ENCODE data around the gene FAIM2.
"Not testable (repeated sequence)": the region's sequence is repeated elsewhere in the genome, so short reads cannot be mapped to it uniquely, and the experiment has no call there.

The FAIM2 gene

DNA sequence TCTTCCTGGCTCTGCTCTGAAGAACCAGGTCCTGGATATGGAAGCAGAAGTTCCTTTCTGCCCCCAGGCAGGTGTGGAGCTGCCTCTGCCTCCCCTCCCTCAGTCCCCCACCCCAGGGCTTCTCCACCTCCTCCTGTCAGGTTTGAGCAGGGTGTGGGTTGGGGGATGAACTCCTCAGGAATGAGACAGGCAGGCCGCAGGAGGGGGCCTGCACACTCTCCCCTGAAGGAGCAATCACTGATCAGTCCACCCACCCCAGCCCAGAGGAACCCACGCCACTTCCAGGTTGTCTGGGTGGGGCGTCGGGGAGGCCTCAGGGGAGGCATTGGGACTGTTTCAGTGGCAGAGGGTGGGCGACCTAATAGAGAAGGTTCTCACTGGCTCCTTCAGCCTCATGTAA, 26.6 kb downstream of the FAIM2 start:
- no peak for FAIRE-seq

DNA sequence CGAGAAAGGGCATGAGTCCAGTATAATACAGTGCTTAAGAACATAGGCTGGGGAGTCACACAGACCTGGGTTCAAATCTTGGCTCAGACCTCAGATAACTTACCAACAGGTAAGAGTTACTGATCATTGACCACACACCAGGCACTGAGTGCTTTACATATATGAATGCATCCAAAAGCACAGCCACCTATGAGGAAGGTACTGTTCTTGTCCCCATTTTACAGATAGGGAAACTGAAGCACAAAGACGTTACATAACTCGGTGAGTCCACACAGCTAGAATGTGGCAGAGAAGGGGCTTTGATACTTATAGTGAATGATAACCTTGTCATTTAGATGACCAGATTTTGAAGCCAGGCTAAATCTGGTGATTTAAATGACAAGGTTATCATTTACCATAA, 27.6 kb downstream of the FAIM2 start:
- no peak for FAIRE-seq

DNA sequence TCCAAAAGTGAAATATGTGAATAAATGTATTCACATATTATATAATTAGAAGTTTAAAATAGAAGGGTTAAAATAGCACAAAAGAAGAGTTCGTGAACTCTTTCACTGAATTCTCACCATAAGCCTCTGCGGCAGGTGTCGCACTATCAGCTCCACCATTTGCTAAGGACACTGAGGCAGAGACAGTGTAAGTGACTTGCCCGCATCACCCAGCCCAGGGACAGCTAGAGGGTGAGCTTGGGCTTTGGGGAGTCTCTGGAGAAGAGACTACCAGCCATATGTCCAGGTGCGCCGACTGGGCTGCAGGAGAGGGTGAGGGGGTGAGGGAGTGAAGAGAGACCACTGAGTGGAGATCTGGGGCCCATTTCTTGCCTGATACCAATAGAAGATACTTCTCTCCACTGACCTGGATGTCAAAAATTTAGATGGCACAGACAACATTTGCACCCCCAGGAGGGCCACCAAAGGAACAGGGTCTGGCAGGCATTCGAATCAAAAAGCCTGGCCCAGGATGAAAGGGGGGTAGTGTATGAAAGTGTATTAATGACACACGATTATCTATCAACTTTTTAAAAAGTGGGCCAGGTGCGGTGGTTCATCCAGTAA, 28.5 kb downstream of the FAIM2 start:
- FAIRE-seq: no peak

DNA sequence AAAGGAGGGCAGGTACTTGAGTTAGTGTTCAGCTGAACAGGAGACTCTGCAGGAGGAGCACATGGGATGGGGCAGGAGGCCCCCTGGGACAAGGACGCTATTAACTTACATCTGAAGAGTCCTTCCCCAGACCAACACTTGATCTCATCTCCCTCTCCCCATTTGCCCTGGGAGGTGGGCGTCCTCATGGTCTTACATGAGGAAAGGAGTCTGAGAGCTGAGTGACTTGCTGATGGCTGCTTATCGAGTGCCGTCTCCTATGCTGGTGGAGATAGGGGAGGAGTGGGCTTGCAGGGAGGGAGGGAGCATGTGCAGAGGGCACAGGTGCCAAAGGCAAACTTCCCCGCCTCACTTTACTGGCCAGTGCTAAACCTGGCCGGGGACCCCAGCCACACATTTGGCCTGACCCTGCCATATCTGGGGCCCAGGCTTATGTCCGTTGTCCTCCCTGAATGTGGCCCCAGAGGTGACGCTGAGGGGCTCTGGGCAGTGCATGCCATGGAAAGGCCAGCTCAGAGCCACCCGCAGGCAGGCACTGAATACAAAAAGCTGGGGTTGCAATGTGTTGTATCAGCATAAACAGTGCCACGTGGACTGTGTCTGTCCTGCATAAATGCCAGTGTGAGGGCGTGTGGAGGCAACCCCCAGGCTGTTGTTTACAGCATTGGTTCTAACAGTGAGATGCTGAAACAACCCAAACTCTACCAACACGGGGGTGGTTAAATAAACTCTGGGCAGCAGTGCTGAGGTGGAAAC, 29.4 kb downstream of the FAIM2 start:
- FAIRE-seq: no peak

DNA sequence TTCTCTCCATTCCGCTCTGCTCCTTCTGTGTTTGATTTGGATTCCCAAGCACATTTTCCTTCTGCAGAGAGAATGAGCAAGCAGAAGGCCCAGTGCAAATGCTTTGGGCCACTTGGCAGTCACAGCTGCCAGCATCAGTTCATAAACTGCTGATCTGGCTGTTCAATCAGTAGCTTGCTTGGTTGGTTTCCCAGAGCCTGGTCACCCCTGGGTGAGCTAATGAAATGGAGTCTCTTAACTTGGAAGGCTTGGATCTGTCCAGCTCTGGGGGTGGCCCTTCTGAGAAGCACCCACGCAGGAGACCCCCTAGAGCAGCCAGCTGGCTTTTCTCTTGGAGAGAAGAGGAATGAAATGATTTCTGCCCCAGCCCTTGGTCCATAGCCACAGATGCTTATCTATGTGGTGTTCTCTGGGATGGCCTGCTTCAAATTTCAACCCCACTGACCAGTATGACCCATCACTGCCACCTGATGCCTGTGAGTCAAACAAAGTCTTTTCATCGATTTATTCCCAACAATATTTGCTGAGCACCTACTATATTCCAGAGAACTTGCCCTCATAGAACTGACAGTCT, 30.3 kb downstream of the FAIM2 start:
- FAIRE-seq: no peak

DNA sequence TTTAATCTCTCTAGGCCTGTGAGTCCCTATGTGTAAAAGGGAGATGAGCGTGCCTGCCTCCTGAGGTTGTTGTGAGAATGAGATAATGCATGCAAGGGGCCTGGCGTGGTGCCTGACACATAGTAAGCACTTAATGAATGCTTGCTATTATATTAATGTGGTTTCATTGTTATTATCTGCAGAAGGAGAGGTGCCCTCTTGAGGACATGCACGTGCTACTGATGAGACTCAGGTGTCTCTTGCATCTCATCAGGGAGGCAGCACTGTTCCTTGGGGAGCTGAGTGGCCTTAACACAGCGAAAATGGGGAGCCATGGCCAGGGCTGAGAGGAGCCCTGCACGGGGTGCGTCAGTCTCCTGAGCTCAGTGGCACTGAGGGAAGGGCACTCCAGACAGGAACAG, 30.9 kb downstream of the FAIM2 start:
- no peak for FAIRE-seq

DNA sequence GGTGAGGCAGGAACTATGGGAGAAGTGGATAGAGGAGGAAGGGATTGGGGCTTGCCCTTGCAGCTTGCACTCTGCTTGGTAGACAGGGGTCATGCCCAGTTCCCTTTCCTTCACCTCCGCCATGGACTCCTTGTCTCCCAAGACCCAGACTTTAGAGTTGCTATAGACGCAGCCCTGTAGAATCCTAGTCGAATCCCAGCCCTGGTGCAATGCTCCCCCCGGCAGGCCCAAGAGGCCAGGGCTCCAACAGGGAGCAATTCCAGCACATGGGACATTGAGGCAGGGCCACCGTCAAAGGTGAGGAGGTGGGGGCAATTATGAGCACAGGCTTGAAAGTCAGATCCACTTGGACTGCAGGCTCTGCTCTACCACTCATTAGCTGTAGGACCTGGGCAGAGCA, 31.3 kb downstream of the FAIM2 start:
- no peak for FAIRE-seq

DNA sequence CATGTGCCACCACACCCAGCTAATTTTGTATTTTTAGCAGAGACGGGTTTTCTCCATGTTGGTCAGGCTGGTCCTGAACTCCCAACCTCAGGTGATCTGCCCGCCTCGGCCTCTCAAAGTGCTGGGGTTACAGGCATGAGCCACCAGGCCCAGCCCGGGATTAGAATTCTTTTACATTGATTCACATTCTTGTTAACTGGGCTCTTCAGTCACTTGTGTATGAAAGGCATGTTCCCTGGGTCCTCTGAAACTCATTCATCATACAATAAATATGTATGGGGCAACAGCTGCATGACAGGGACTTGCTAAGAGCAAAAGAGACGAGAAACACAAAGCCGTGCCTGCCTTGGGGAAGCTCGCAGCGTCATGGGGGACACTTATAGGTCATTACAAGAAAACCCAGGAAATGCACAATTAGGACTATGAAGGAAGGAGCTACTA, 31.9 kb downstream of the FAIM2 start:
- FAIRE-seq: not testable (repeated sequence)

DNA sequence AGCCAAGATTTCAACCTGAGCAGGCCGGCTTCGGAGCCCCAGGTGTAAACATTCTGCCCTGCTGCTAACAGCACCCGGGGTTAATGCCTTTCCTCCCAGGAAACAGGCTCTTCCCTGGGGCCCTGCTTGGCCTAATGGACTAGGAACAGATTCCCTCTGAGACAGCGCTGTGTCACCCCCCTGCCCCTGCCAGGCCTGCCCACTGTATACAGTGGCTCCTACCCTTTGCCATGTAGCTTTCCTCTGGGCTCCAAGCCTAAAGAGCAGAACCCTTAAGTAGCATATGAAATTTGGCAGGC, 32.5 kb downstream of the FAIM2 start:
- no peak for FAIRE-seq

DNA sequence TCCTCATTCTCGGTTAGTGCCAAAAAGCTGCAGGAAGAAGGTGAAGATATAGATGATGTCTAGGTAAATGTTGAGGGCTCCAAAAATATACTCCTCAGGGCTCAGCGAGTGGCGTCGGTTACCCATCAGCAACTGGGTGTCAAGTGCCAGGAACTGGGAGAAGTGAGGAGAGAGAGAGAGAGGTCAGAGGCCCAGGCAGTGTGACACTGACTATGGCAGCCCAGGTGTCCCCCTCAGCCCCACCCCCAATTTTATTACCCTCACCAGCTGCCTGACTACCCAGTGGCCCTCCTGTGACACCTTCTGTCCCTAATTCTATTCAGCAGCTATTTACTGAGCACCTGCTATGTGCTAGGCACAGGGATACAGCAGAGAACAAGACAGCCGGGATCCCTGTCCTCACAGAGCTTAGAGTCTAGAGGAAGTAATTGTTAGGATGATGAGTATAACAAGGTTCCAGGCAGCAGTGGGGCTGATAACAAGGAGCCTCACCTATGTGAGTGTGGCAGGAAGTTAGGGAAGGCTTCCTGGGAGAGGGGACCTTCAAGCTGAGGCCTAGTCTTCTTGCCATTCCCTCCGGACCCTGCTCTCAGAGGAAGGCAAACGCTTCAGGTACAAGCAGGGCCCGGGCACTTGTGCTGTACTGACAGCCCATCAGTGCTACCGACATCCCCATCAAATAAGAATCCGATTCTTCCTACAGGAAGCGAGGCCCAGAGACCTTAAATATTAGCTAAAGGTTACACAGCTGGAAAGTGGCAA, 33.0 kb downstream of the FAIM2 start:
- no peak for FAIRE-seq

DNA sequence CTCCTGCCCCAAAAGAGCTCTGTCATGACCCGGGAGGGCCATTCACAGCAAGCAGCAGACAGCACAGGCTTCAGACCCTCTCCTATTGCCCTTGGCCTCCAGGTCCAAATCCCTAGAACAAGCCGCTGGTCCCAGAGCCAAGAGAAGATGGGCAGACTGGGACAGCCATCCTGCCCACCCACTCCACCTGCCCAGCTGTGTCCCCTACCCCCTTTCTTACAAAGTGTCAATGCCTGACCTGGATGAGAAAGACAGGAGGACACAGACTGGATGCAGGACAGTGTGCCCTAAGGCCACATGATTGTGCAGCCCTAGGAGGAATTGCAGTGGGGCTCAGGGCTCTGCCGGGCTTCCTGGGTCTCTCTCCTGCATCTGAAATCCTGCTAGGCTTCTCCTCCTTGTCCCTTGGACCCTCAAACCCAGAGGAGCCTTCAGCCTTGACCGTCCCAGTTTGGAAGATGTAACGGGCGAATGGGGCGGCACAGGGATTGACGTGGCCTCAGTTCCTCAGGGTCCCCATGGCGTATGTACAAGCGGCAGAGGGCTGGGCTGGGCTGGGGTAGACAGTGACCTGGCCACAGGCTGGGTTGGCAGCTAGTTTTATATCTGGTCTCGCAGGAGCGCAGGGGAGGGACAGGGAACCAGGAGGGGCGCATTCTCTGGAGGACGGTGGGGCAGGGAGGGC, 33.7 kb downstream of the FAIM2 start:
- FAIRE-seq: no peak

DNA sequence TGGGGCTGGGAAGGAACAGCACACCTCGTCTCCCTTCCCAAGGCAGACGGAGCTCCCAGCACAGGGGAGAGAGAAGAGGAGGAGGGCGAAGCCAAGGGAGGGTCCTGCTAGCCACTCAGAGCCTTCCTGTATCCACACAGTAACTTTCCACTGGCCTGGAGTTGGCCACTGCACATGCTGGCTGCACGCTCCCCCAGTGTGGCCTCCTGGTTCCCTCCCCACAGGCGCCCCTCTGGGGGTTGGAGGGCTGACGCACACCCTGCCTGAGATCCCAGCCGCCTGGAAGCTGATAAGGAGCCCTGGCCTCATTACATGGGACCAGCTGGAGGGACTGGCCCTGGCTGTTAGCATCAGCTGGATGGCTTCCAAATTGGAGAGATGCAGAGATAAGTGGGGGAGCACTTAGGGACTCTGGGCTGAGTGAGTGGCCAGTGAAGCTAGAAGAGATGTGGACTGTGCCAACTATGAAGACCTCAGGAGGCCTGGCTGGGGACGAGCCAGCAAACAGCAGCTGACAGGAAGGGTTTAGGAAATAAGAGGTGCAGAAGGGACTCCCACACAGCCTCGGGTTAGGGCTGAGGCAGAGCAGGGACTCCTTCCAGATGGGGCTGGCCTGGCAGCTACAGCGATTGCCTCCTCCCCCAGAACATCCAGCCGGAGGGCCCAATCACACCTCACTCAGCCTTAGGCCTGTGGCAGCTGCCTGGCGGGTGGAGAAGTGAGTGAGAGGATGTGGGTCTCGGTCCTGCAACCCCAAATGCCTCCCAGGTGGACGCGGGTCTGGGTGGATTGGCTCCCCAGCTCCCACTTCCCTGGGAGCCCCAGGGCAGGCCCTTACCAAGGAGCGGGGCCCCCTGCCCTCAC, 34.5 kb downstream of the FAIM2 start:
- no peak for FAIRE-seq

DNA sequence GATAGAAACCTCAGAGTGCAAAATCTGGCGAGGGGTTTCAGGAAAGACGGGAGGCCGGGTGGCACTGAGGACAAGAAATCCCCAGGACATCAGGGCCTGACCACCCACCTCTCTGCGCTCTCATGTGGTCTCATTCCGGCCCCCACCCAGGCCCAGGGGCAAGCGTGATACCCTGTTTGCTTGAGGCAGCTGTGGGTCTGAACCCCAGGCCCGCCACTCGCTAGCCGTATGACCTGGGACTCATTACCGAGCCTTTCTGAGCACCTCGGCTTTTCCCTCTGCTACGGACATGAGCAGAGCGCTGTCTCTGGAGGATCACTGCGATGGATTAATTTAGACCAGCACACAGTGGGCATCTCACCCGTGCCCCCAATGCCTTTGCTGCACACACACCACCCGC, 35.3 kb downstream of the FAIM2 start:
- FAIRE-seq: no peak

DNA sequence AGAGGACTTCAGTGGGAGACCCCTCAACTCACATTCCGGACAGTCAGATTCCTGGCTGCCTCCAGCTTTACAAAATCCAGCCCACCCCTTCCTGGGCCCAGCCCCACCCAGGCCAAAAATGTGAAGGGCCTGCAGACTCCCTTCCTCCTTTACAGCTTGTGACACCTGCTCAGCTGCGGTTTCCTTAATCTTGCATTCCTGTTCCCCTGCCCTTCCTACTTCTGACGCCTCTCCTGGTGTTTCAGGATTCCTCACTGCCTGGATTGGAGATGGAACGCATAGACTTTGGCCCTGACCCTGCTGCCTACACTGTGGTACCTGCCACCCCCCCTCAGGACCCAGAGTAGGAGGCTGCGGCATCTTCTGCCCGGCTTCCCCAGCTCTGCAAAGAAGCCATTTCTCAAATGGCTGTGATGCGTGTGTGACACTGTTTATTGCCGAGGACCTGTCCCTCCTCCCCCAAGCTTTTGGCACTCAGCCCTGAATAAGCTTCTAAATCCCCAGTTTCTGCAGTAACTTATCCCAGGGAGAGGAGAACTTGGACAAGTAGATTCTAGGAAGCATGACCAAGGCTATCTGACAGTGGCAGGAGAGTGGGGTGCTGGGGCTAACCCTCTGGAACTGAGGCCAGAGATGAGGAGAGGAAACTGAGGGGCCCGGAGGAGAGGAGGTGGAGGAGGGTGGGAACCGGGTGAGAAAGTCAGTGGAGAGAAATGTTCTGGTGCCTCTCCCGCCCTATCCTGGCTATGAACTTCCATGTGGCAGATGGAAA, 35.9 kb downstream of the FAIM2 start:
- no peak for FAIRE-seq

DNA sequence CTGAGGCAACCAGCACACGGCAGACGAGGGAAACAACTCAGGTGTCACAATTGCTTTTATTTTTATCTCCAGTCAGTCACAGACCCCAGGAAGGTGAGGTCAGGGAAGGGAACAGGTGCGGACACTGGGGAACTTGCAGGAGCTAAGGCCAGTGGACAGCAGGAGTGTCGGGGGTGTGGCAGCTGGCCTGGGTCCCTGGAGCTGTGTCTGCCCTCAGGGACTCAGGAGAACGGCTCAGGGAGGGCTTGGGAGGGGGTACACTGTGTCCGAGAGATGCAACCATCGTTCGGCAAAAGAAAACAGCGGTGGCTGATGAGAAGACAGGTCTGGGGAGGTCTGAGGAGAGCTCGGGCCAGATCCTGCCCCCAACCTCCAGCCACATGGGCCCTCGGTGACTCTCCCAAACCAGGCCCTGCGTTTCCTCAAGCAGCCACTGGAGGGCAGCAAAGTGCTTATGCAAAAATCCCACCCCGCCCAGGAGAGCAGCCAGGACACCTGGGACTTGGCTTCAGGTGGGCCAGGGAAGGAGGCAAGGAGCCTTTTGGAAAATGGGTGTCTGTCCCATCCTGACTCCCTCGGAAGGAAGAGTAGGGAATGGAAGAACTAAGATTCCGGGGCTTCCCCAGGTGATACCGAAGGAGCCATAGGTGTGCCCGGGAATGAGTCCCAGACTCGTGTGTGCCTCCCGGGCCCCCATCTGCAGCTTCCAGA, 36.7 kb downstream of the FAIM2 start:
- FAIRE-seq: no peak

DNA sequence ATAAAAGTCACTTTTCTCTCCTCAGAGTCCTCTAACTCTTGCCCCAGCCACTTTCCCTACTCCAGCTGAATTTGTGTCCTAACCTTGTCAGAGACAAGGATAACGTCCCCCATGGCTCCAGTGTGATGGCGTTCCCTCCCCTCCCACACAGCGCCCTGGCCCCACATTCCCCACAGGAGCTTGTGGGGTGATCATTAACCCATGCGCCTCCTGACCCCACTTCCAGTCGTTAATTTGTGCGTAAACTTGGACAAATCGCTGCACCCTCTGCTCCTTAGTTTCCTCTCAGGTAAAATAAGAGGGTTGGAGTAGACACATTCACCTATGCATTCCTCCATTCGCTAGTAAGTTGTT, 37.9 kb downstream of the FAIM2 start:
- no peak for FAIRE-seq

DNA sequence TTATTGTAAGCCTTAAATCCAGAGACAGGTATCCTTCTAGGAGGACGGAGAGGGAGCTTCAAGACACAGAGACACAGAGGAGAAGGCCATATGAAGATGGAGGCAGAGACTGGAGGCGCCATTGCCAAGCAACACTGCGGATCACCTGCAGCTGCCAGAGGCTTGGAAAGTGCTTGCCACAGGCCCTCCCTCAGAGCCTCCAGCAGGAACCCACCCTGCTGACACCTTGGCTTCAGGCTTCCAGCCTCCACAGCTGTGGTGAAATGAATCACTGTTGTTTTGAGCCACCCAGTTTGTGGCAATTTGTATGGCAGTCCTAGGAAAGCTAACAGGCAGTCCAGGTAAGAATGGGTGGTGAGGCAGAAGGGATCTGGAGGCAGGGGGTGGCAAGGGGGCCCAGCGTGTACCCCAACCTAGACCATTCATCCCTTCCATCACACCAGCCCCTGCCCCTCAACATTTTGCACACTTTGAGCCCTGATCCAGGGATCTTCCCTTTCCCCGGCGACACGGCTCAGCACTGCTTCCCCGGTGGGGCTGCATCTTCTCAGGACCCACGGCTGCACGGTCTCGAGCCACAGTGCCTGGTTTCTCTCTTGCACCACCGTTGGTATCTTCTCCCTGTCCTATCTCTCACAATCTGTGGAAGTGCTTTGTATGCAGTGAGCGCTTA, 38.5 kb downstream of the FAIM2 start:
- FAIRE-seq: no peak

DNA sequence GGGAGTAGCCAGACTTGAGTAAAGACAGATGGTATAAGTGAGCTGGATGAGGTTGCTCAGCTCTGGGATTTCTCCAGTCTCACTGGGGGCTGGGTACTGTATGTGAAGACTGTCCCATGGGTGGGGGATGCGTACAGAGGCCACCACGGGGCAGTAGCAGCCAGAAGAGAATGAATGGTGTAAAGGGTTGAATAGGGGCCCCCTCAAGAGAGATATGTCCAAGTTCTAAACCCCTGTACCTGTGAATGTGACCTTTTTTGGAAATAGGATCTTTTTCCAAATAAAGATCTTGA, 39.0 kb downstream of the FAIM2 start:
- FAIRE-seq: no peak

DNA sequence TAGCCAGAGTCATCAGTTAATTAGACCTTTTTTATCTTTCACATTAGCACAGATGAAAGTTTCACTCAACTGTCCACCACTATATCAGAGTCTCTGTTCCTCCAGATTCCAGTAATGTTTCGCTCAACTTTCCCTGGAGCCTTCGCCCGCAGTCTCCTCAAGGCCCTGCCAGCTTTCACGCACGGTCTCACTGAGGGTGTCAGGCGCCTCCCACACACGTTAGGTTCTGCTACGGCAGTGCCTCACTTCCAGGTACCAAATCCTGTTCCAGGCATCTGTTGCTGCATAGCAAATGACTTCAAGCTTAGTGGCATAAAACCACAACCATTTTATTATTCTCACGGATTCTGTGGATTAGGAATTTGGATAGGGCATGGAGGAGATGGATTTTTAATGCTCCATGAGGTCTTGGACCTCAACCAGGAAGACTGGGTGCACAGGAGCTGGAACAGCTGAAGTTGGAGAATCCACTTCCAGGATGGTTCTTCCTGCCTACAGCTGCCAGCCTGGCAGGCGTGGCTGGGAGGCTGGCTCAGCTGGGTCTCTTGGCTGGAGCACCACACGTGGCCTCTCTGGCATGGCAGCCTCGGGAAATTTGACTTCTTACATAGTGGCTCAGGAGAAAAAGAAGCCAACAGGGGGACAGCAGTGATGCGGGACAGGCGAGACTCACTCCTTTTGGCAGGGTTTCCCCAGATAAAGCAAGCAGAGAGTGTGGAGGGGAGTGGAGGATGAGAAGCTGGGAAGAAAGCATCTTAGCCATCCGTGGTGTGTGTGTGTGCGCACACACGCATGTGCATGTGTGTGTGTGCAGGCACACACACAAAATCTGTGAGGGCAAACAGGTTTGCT, 39.5 kb downstream of the FAIM2 start:
- no peak for FAIRE-seq

DNA sequence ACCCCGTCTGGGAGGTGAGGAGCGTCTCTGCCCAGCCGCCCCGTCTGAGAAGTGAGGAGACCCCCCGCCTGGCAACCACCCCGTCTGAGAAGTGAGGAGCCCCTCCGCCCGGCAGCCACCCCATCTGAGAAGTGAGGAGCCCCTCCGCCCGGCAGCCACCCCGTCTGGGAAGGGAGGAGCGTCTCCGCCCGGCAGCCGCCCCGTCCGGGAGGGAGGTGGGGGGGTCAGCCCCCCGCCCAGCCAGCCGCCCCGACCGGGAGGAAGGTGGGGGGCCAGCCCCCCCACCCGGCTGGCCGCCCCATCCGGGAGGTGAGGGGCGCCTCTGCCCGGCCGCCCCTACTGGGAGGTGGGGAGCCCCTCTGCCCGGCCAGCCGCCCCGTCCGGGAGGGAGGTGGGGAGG, 42.8 kb downstream of the FAIM2 start:
- not testable (repeated sequence) for FAIRE-seq

Data from TTC549 (cell line).